H1 (cell line): ENCODE data around the gene TIGD1. TPM values are rescaled to one million over a fixed set of nuclear protein-coding genes. Genes with fewer than 3 reads are reported as not detected.

Source experiments
- CTCF ChIA-PET: fragments of 300-600 bp; sonication (Branson Sonifier 250); formaldehyde crosslinking; loops from one replicate; lab custom pipeline; 2021; ENCODE audit not compliant: partially characterized antibody; lab: Charles Lee
- POLR2A ChIA-PET: fragments of 300-600 bp; sonication (Branson Sonifier 250); formaldehyde crosslinking; loops from one replicate; lab custom pipeline; 2021; ENCODE audit warnings: inconsistent platforms; ENCODE audit not compliant: partially characterized antibody; lab: Charles Lee
- DNase-seq, 2 experiments: peaks; one replicate each; pipeline versions ENCODE4 v3.0.0 to v3.0.0-alpha.2; 2010 to 2022; ENCODE audit warnings: low spot score in 2 of 2, low read depth in 1 of 2, mixed read lengths in 1 of 2
- FAIRE-seq: peaks from 2 replicates; lab custom pipeline; 2011; peaks lifted over from hg19 to GRCh38; lab: Jason Lieb, UNC
- H2AFZ ChIP-seq: 2 replicates; pipeline ENCODE4 v1.8.1; 2012; ENCODE audit warnings: low read length, inconsistent platforms
- H2AK5ac ChIP-seq: 2 replicates; pipeline ENCODE4 v1.6.1; 2013; ENCODE audit warnings: low read depth, low read length
- H2BK120ac ChIP-seq: replicated peaks from 2 replicates; pipeline ENCODE3; 2013; ENCODE audit warnings: low read depth, low read length, inconsistent platforms
- H2BK12ac ChIP-seq: 2 replicates; pipeline ENCODE4 v1.6.1; 2013; ENCODE audit warnings: low read depth, low read length
- H2BK15ac ChIP-seq: 2 replicates; pipeline ENCODE4 v1.6.1; 2013; ENCODE audit warnings: low read length
- H2BK20ac ChIP-seq: 2 replicates; pipeline ENCODE4 v1.6.1; 2013; ENCODE audit warnings: low read length
- H2BK5ac ChIP-seq: 2 replicates; pipeline ENCODE4 v1.6.1; 2013; ENCODE audit warnings: low read depth, low read length
- H3K14ac ChIP-seq: 2 replicates; pipeline ENCODE4 v1.6.1; 2013; ENCODE audit warnings: inconsistent platforms; ENCODE audit not compliant: insufficient read length
- H3K18ac ChIP-seq: 2 replicates; pipeline ENCODE4 v1.6.1; 2013; ENCODE audit warnings: low read length; ENCODE audit errors: extremely low read depth
- H3K23ac ChIP-seq: 2 replicates; pipeline ENCODE4 v1.6.1; 2013; ENCODE audit warnings: inconsistent platforms; ENCODE audit not compliant: insufficient read length
- H3K23me2 ChIP-seq: 2 replicates; pipeline ENCODE4 v1.6.1; 2013; ENCODE audit warnings: low read depth, low read length
- H3K27ac ChIP-seq: 2 replicates; pipeline ENCODE4 v1.6.1; 2011; ENCODE audit warnings: low read depth, low read length, inconsistent platforms
- H3K27me3 ChIP-seq, 4 experiments: replicated peaks in 1 of 4; 1 replicate in 1 of 4; 2 replicates in 3 of 4; pipeline versions ENCODE4 v1.6.1 to v1.8.1; 2011 to 2013; ENCODE audit warnings: low read length in 3 of 4, mild to moderate bottlenecking in 3 of 4, inconsistent platforms in 2 of 4, mixed read lengths in 2 of 4, moderate library complexity in 1 of 4; ENCODE audit not compliant: control insufficient read depth in 3 of 4, insufficient read depth in 3 of 4; ENCODE audit errors: extremely low read depth in 1 of 4
- H3K36me3 ChIP-seq, 4 experiments: 2 replicates each; pipeline versions ENCODE4 v1.6.1 to v1.8.1; 2011 to 2013; ENCODE audit warnings: mild to moderate bottlenecking in 4 of 4, low read length in 3 of 4, moderate library complexity in 2 of 4, control low read depth in 1 of 4, inconsistent platforms in 1 of 4; ENCODE audit not compliant: insufficient read depth in 4 of 4, control insufficient read depth in 2 of 4
- H3K4ac ChIP-seq: replicated peaks from 2 replicates; pipeline ENCODE3; 2013; ENCODE audit warnings: low read length, low read depth, mixed read lengths, inconsistent platforms; ENCODE audit not compliant: insufficient read length
- H3K4me1 ChIP-seq, 4 experiments: replicated peaks in 1 of 4; 1 replicate in 1 of 4; 2 replicates in 3 of 4; pipeline versions ENCODE4 v1.6.1 to v1.8.1; 2011 to 2013; ENCODE audit warnings: low read length in 3 of 4, inconsistent platforms in 2 of 4, mixed read lengths in 1 of 4; ENCODE audit not compliant: insufficient read depth in 4 of 4, control insufficient read depth in 3 of 4
- H3K4me2 ChIP-seq, 2 experiments: 2 replicates each; pipeline versions ENCODE4 v1.6.1 to v1.8.1; 2011 to 2013; ENCODE audit warnings: low read depth in 2 of 2, low read length in 2 of 2, control low read depth in 1 of 2, inconsistent platforms in 1 of 2, mild to moderate bottlenecking in 1 of 2; ENCODE audit not compliant: insufficient read depth in 1 of 2
- H3K4me3 ChIP-seq, 4 experiments: fragments of 200-600, 300-600 bp in 1 of 4; sonication (generic), shearing (Covaris generic), sonication (Bioruptor Twin) in 1 of 4; 2 replicates each; pipeline versions ENCODE4 v1.5.1 to v1.8.1; 2011 to 2016; ENCODE audit warnings: low read length in 4 of 4, low read depth in 3 of 4, control low read depth in 2 of 4, inconsistent platforms in 2 of 4, mild to moderate bottlenecking in 2 of 4, mixed read lengths in 1 of 4, moderate library complexity in 1 of 4; ENCODE audit not compliant: insufficient read depth in 2 of 4; ENCODE audit errors: extremely low read depth in 1 of 4
- H3K56ac ChIP-seq: replicated peaks from 2 replicates; pipeline ENCODE3; 2013; ENCODE audit warnings: low read depth, mild to moderate bottlenecking, mixed read lengths, low read length, inconsistent platforms; ENCODE audit not compliant: insufficient read length
- H3K79me1 ChIP-seq: 2 replicates; pipeline ENCODE4 v1.6.1; 2013; ENCODE audit warnings: low read depth, low read length, control low read depth
- H3K79me2 ChIP-seq, 2 experiments: 2 replicates each; pipeline versions ENCODE4 v1.6.1 to v1.8.1; 2012 to 2013; ENCODE audit warnings: low read length in 2 of 2, mild to moderate bottlenecking in 2 of 2, inconsistent platforms in 1 of 2; ENCODE audit not compliant: insufficient read depth in 2 of 2, control insufficient read depth in 1 of 2
- H3K9ac ChIP-seq, 4 experiments: replicated peaks in 1 of 4; 1 replicate in 1 of 4; 2 replicates in 3 of 4; pipeline versions ENCODE4 v1.6.1 to v1.8.1; 2011 to 2013; ENCODE audit warnings: low read depth in 3 of 4, low read length in 3 of 4, control low read depth in 2 of 4, mild to moderate bottlenecking in 2 of 4, moderate library complexity in 2 of 4, inconsistent platforms in 1 of 4; ENCODE audit errors: extremely low read depth in 1 of 4
- H3K9me3 ChIP-seq, 2 experiments: 2 replicates each; pipeline versions ENCODE4 v1.6.1 to v1.8.1; 2012 to 2013; ENCODE audit warnings: mild to moderate bottlenecking in 2 of 2, moderate library complexity in 2 of 2, control low read depth in 1 of 2, inconsistent platforms in 1 of 2, low read depth in 1 of 2, low read length in 1 of 2, mixed read lengths in 1 of 2; ENCODE audit not compliant: insufficient read depth in 2 of 2
- H4K20me1 ChIP-seq, 2 experiments: replicated peaks in 1 of 2; 2 replicates each; pipeline versions ENCODE3 to v1.8.1; 2011 to 2013; ENCODE audit warnings: inconsistent platforms in 2 of 2, low read length in 2 of 2, mild to moderate bottlenecking in 1 of 2; ENCODE audit not compliant: insufficient read depth in 2 of 2, control insufficient read depth in 1 of 2
- H4K5ac ChIP-seq: 2 replicates; pipeline ENCODE4 v1.6.1; 2013; ENCODE audit warnings: low read length, low read depth, mixed read lengths, inconsistent platforms; ENCODE audit not compliant: insufficient read length
- H4K8ac ChIP-seq: 2 replicates; pipeline ENCODE4 v1.8.0; 2013; ENCODE audit warnings: mild to moderate bottlenecking, moderate library complexity, low read length, inconsistent platforms; ENCODE audit not compliant: insufficient read depth; ENCODE audit errors: extremely low read depth
- H4K91ac ChIP-seq: replicated peaks from 2 replicates; pipeline ENCODE3; 2013; ENCODE audit warnings: low read length, mixed read lengths, inconsistent platforms; ENCODE audit not compliant: insufficient read length
- EGR1 ChIP-seq: IDR thresholded peaks from 2 replicates; pipeline ENCODE4 v1.6.1; 2011; ENCODE audit warnings: low read depth, low read length, borderline replicate concordance
- NRF1 ChIP-seq: IDR thresholded peaks from 2 replicates; pipeline ENCODE4 v1.6.1; 2011; ENCODE audit warnings: mild to moderate bottlenecking, low read depth, low read length, improper control_type of control experiment
- RAD21 ChIP-seq, 2 experiments: IDR thresholded peaks in 1 of 2; conservative IDR thresholded peaks in 1 of 2; 2 replicates each; pipeline ENCODE4 v1.6.1; 2011; ENCODE audit warnings: low read depth in 2 of 2, low read length in 2 of 2, improper control_type of control experiment in 1 of 2, inconsistent platforms in 1 of 2, mild to moderate bottlenecking in 1 of 2, moderate library complexity in 1 of 2
- SUZ12 ChIP-seq: fragments of 200-600 bp; sonication (generic); IDR thresholded peaks from 2 replicates; pipeline ENCODE4 v1.6.1; 2012; ENCODE audit warnings: mild to moderate bottlenecking, inconsistent platforms, low read length, moderate library complexity, mixed read lengths
- WGBS, 2 experiments: shearing (Covaris generic) in 1 of 2; methylation state at CpG; one replicate each; pipeline versions ENCODE4 v1.1.6 to v1.1.7; 2013 to 2015; ENCODE audit warnings: low lambda C conversion rate in 2 of 2, mixed read lengths in 2 of 2, inconsistent platforms in 1 of 2, low coverage in 1 of 2, missing lambda C conversion rate in 1 of 2; ENCODE audit not compliant: insufficient replicate concordance in 2 of 2, insufficient coverage in 1 of 2, insufficient read length in 1 of 2; ENCODE audit errors: extremely low coverage in 1 of 2, missing lambda C conversion rate in 1 of 2; 5-methylcytosine and 5-hydroxymethylcytosine counted together
- polyA plus RNA-seq, 7 experiments: library from polyadenylated mRNA; depleted of rRNA in 3 of 7; stranded (reverse) in 5 of 7; unstranded in 2 of 7; fragments of >200 nt in 5 of 7; fragments of 200-250 nt in 2 of 7; gene quantifications; 1 replicate in 5 of 7; 2 replicates in 1 of 7; 4 replicates in 1 of 7; pipeline versions ENCODE4 v1.2.1 to v1.2.3, GENCODE V29; 2011 to 2013; ENCODE audit warnings: missing spikeins in 2 of 7, mixed read lengths in 2 of 7
- total RNA-seq: library from RNA; stranded (reverse); fragmentation: NEBNext Ultra II Directional; extraction: Animal tissue kit (Norgen Biotek cat#: 25700); gene quantifications from 2 replicates; pipeline ENCODE4 v1.2.1, GENCODE V29; 2021

Gene TIGD1
- total and polyA plus RNA-seq, 2 of the 8 experiments (the other 6 are each of a cell fraction or from before 2014, with no cell fraction given): 4.7 to 8.3 TPM

- no peaks in the 10 kb centered on the region for H3K9me3 ChIP-seq
- no peak for TF ChIP-seq RAD21 (IDR thresholded peaks at IDR 0.05 in 1 of 2, conservative IDR thresholded peaks at IDR 0.05 in 1 of 2; ENCODE audit: low read depth in 2 of 2, low read length in 2 of 2)
- no peak for TF ChIP-seq EGR1
- no peak for TF ChIP-seq NRF1
- no peak for TF ChIP-seq SUZ12
- H4K5ac ChIP-seq: no peak overlapping the region
- no peak overlapping the region for H2BK120ac ChIP-seq
- H3K4me2 ChIP-seq: no peak overlapping the region
- no peaks in the 10 kb centered on the region for H3K23me2 ChIP-seq
- H2BK12ac ChIP-seq: no peak overlapping the region
- H2BK15ac ChIP-seq: no peak overlapping the region
- H4K91ac ChIP-seq: no peak overlapping the region
- H3K4me3 ChIP-seq: no peak overlapping the region
- H3K4me1 ChIP-seq: no peaks in the 10 kb centered on the region
- no peaks in the 10 kb centered on the region for H3K27me3 ChIP-seq
- no peak overlapping the region for H3K56ac ChIP-seq
- H3K23ac ChIP-seq: no peak overlapping the region
- H2BK5ac ChIP-seq: no peak overlapping the region
- H3K4ac ChIP-seq: no peak overlapping the region
- H4K8ac ChIP-seq: no peak overlapping the region
- no peak overlapping the region for H3K27ac ChIP-seq
- H3K14ac ChIP-seq: no peak overlapping the region
- peaks cover 2 to 27% (median 18%) of the 10 kb centered on the region in 4 experiments; a peak in 7 of 8 replicates for H3K36me3 ChIP-seq
- DNase-seq (no peak), FAIRE-seq (no peak)
- H2AFZ ChIP-seq: no peak overlapping the region
- H3K9ac ChIP-seq: no peak overlapping the region
- no peak overlapping the region for H3K18ac ChIP-seq
- peaks cover 0 to 1% of the 10 kb centered on the region in 2 experiments for H4K20me1 ChIP-seq
- POLR2A ChIA-PET: interaction anchor here (0.9 kb wide), 1 partner anchor 11 kb away, joined by 3 read pairs; no protein-coding TSS in a partner anchor
- H2BK20ac ChIP-seq: no peak overlapping the region
- 89% methylated on average over 5 of the region's 5 CpGs; no CpG with 5 or more reads in 1 of the 2 experiments for WGBS, 2 experiments
- H3K79me2 ChIP-seq: no peaks in the 10 kb centered on the region
- H2AK5ac ChIP-seq: no peak overlapping the region
- no peaks in the 10 kb centered on the region; the same call in 1 of the 2 replicates for H3K79me1 ChIP-seq
- CTCF ChIA-PET: interaction anchor here (0.6 to 1.7 kb wide), 3 partner anchors 11 to 96 kb away, joined by 3 to 6 read pairs (median 3); no protein-coding TSS in a partner anchor
Measured at GRCh38 chr2:232574674-232575403, 24.5 kb upstream of the TIGD1 start.
